Measurements from ENCODE around the gene OSBPL8.
"Not testable (repeated sequence)": the region's sequence is repeated elsewhere in the genome, so short reads cannot be mapped to it uniquely, and the experiment has no call there.

Gene OSBPL8

GRCh38 chr12:76519538-76519937 lies 40.0 kb downstream of the OSBPL8 start:
- DNase-seq = no peak

- no peak for DNase-seq
These were observed 40.9 kb downstream of the OSBPL8 start for GRCh38 chr12:76518699-76519098.

GRCh38 chr12:76515271-76515670 lies 44.3 kb downstream of the OSBPL8 start:
- no peak for DNase-seq

GRCh38 chr12:76511116-76511716 lies 48.4 kb downstream of the OSBPL8 start:
- not testable (repeated sequence) for DNase-seq

GRCh38 chr12:76508128-76508980 lies 51.2 kb downstream of the OSBPL8 start:
- no peak for DNase-seq

- no peak for DNase-seq
These were observed 53.4 kb downstream of the OSBPL8 start for GRCh38 chr12:76506149-76506548.

GRCh38 chr12:76505050-76505449 lies 54.5 kb downstream of the OSBPL8 start:
- no peak for DNase-seq

- no peak for DNase-seq
These were observed 55.0 kb downstream of the OSBPL8 start for GRCh38 chr12:76504606-76505005.

- no peak for DNase-seq
These were observed 55.6 kb downstream of the OSBPL8 start for GRCh38 chr12:76503957-76504356.

GRCh38 chr12:76501390-76501789 lies 58.2 kb downstream of the OSBPL8 start:
- no peak for DNase-seq

- DNase-seq = not testable (repeated sequence)
These were observed 60.4 kb downstream of the OSBPL8 start for GRCh38 chr12:76499136-76499535.

- DNase-seq = no peak
These were observed 64.0 kb downstream of the OSBPL8 start for GRCh38 chr12:76495556-76495955.

GRCh38 chr12:76491292-76491691 lies 68.3 kb downstream of the OSBPL8 start:
- no peak for DNase-seq

- no peak for DNase-seq
These were observed 68.8 kb downstream of the OSBPL8 start for GRCh38 chr12:76490763-76491162.

GRCh38 chr12:76489737-76490136 lies 69.8 kb downstream of the OSBPL8 start:
- no peak for DNase-seq

- DNase-seq = no peak
These were observed 73.6 kb downstream of the OSBPL8 start for GRCh38 chr12:76486011-76486410.

GRCh38 chr12:76480796-76481195 lies 78.8 kb downstream of the OSBPL8 start:
- no peak for DNase-seq

GRCh38 chr12:76478045-76478444 lies 81.5 kb downstream of the OSBPL8 start:
- DNase-seq = no peak

- not testable (repeated sequence) for DNase-seq
These were observed 86.7 kb downstream of the OSBPL8 start for GRCh38 chr12:76472862-76473261.

GRCh38 chr12:76471579-76471978 lies 88.0 kb downstream of the OSBPL8 start:
- DNase-seq = no peak

GRCh38 chr12:76470028-76470939 lies 89.3 kb downstream of the OSBPL8 start:
- DNase-seq = no peak

GRCh38 chr12:76464631-76465166 lies 94.9 kb downstream of the OSBPL8 start:
- DNase-seq = no peak

- DNase-seq = no peak
These were observed 96.8 kb downstream of the OSBPL8 start for GRCh38 chr12:76462668-76463224.

Measured in 8988T (cell line).